ENCODE measurements around the gene ARHGDIA.

Gene ARHGDIA

DNA sequence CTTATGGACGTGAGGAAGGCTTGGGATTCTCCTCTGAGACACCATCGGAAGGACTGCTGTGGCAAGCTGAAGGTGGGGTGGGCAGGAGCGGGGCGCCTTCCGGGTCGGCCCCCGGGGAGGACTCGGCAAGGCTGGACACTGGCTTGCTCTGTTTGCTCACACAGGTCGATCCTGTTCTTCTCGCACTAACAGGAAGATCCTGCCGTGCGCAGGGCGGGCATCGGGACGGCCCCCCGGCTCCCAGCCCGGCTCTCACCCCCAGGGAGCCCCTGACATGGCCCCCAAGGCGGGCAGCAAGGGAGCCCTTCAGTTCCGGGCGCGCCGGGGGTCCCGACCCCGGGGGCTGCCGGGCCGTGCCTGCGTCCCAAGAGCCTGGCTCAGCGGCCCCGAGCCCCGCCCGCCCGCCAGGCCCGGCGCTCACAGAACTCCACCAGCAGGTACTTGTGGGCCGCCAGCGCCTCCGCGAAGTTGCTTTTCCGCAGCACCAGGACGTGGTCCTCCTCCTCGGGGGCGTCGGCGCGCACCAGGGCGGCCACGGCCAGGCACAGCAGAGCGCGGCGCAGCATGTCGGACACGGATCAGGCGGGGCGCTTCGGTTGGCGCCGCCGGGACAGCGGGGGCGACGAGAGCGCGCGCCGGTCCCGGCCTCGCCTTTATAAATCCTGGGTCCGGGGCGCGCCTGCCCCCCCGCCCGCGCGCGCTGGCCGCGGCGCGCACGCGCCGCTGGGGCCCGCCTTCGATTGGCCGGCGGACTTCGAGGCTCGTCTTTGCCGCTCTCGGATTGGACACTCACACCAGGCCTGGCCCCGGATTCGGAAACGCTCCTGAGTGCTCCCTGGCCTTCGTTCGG, 11.0 kb downstream of the ARHGDIA start, which contains the start of gene P4HB:
TSS of gene P4HB (minus strand) at position 630 of the 850 bp plus-strand sequence. CDS start at position 566, 64 bp downstream.
- no peaks in the 10 kb centered on the region for H3K36me3 ChIP-seq (ENCODE audit: control insufficient read depth, insufficient read depth, low read length)

DNA sequence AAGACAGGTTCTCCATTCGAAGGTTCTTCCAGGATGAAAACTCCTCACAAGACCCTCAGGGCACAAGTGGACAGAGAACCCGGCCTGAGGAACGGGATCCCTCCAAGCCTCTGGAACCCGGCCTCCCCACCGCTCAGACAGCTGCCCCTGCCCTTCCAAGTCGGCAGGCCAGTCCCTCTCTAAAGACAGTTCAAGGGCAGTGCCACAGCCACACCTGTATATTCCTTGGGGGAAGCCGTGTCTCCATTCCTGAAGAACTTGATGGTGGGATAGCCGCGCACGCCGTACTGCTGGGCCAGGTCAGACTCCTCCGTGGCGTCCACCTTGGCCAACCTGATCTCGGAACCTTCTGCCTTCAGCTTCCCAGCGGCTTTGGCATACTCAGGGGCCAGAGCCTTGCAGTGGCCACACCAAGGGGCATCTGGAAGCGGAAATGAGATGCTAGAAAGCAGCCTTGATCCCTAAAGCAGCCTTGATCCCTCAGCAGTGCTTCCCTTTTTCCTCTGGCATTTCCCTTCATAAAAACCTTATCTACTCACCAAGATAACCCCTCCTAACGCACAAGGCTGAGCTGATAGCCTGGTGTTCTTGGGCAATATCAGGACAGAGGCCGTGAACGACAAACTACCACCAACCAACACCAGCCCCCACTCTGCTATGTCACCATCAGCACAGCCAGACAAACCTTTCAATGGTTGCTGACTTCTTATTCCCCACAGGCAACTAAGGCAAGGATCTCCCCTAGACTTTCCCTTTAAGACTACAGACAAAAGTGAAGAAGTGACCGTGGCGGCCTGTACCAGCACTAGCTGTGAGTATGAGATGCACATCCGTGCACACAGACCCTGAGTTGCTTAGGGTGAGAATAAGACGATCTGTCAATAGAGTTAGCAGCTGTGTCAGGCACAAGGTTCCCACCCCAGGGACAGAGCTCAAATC, 11.9 kb downstream of the ARHGDIA start:
- Histone ChIP-seq H3K27ac (peak overlapping the region; percentile 73), H3K9ac (no peak overlapping the region), H3K27me3 (ENCODE audit: control insufficient read depth, insufficient read depth, low read length) (no peaks in the 10 kb centered on the region), H3K36me3 (ENCODE audit: control insufficient read depth, insufficient read depth, low read length) (no peaks in the 10 kb centered on the region), H3K4me1 (peaks cover 4% of the 10 kb centered on the region), H2AFZ (no peak overlapping the region), H3K79me2 (peaks cover 34% of the 10 kb centered on the region), H3K9me3 (ENCODE audit: control insufficient read depth, low read length) (no peaks in the 10 kb centered on the region), H3K4me2 (ENCODE audit: low read length) (peak overlapping the region; percentile 85), H3K4me3 (ENCODE audit: low read depth, low read length) (peak overlapping the region; percentile 78)
- TF ChIP-seq, protein P1, sequence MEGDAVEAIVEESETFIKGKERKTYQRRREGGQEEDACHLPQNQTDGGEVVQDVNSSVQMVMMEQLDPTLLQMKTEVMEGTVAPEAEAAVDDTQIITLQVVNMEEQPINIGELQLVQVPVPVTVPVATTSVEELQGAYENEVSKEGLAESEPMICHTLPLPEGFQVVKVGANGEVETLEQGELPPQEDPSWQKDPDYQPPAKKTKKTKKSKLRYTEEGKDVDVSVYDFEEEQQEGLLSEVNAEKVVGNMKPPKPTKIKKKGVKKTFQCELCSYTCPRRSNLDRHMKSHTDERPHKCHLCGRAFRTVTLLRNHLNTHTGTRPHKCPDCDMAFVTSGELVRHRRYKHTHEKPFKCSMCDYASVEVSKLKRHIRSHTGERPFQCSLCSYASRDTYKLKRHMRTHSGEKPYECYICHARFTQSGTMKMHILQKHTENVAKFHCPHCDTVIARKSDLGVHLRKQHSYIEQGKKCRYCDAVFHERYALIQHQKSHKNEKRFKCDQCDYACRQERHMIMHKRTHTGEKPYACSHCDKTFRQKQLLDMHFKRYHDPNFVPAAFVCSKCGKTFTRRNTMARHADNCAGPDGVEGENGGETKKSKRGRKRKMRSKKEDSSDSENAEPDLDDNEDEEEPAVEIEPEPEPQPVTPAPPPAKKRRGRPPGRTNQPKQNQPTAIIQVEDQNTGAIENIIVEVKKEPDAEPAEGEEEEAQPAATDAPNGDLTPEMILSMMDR (IDR thresholded peaks at IDR 0.05), result no peak

More for the DNA sequence above, 11.0 kb downstream of the ARHGDIA start, which contains the start of gene P4HB:
- Histone ChIP-seq H3K27ac (peak within 1 kb of the TSS; percentile 81), H3K9ac (no peak within 1 kb of the TSS), H3K9me3 (ENCODE audit: control insufficient read depth, low read length) (no peaks in the 10 kb centered on the region), H2AFZ (peak within 1 kb of the TSS; percentile 80), H3K4me2 (ENCODE audit: low read length) (peak within 1 kb of the TSS; percentile 85), H3K4me3 (ENCODE audit: low read depth, low read length) (peak within 1 kb of the TSS; percentile 80), H3K4me1 (peaks cover 8% of the 10 kb centered on the region), H3K27me3 (ENCODE audit: control insufficient read depth, insufficient read depth, low read length) (no peaks in the 10 kb centered on the region), H3K79me2 (peaks cover 33% of the 10 kb centered on the region)
- TF ChIP-seq, protein P1 (IDR thresholded peaks at IDR 0.05), result no peak

DNA sequence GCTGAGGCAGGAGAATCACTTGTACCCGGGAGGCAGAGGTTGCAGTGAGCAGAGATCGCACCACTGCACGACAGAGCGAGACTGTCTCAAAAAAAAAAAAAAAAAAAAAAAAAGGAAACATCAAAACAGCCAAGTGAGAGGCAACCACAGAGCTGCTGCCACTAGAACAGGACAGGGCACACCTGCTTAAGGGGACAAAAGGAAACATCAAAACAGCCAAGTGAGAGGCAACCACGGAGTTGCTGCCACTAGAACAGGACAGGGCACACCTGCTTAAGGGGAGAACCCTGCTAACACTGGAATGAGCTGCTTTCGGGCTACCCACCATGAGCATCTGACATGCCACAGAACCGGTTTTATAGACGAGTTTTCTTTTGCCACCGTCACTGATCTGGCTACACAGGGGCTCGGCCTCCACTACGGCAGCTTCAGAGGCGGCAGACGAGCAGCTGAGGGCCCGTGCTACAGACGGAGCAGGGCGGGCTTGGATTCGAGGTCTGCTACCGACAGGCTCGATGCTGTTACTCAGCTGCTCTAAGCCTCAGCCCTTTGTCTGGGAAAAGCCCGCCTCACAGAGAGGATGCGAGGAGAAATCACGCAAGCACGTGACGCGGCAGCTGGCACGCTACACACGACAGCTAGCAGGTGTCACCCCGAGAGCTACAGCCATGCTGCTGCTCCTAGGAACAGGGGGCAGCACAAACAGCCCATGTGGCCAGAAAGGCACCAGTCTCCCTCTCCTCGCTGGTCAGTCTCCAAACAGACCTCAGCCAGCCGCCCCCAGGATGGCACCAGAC, 12.8 kb downstream of the ARHGDIA start:
- Histone ChIP-seq H3K36me3 (ENCODE audit: control insufficient read depth, insufficient read depth, low read length) (no peaks in the 10 kb centered on the region), H2AFZ (no peak overlapping the region), H3K4me1 (peaks cover 4% of the 10 kb centered on the region), H3K27ac (no peak overlapping the region), H3K4me3 (ENCODE audit: low read depth, low read length) (no peak overlapping the region), H3K27me3 (ENCODE audit: control insufficient read depth, insufficient read depth, low read length) (no peaks in the 10 kb centered on the region), H3K4me2 (ENCODE audit: low read length) (peak overlapping the region; percentile 85), H3K9ac (no peak overlapping the region), H3K9me3 (ENCODE audit: control insufficient read depth, low read length) (no peaks in the 10 kb centered on the region), H3K79me2 (peaks cover 37% of the 10 kb centered on the region)
- TF ChIP-seq, protein P1 (IDR thresholded peaks at IDR 0.05), result no peak

DNA sequence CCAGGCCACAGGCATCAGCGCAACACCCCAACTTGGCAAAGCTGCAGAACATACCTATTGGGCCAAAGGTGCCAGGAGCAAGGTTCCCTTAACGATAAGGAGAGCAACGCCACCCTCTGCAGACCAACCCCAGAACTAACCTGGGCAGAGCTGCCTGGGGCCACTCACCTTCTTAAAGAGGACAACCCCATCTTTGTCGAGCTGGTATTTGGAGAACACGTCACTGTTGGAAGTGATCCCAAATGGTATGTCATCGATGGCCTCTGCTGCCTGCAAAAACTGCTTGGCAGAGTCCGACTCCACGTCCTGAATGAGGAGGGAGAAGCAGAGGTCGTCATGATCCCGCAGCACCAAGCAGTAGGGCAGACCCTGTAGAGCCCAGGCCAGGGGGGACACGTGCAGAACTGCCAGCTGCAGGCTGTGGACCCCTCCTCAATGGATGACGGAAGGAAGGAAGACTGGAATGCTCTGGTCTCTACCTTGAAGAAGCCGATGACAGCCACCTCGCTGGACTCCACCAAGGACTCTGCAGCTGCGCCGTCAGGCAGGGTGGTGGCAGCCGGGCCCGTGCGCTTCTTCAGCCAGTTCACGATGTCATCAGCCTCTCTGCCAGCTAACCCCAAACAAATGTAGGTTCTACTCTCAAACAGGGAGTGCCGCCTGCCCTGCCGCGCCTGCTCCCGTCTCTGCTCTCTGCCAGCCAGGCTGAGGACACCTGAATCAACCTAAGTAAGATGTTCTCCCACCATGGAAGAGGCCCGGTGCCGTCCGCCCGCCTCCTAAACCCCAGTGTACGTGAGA, 16.0 kb downstream of the ARHGDIA start:
- Histone ChIP-seq H3K9me3 (ENCODE audit: control insufficient read depth, low read length) (no peaks in the 10 kb centered on the region), H3K9ac (no peak overlapping the region), H3K36me3 (ENCODE audit: control insufficient read depth, insufficient read depth, low read length) (no peaks in the 10 kb centered on the region), H3K27ac (no peak overlapping the region), H3K4me2 (ENCODE audit: low read length) (no peak overlapping the region), H2AFZ (no peak overlapping the region), H3K4me3 (ENCODE audit: low read depth, low read length) (no peak overlapping the region), H3K27me3 (ENCODE audit: control insufficient read depth, insufficient read depth, low read length) (no peaks in the 10 kb centered on the region), H3K4me1 (peaks cover 4% of the 10 kb centered on the region), H3K79me2 (peaks cover 35% of the 10 kb centered on the region)
- TF ChIP-seq, protein P1 (IDR thresholded peaks at IDR 0.05), result no peak

Measured in parathyroid adenoma (tissue), 2 donors.